T-cell (primary cell): Measurements from ENCODE around the gene ATP2C2. TPM values are rescaled to one million over a fixed set of nuclear protein-coding genes. Genes with fewer than 3 reads are reported as not detected.
"Not testable (repeated sequence)": the region's sequence is repeated elsewhere in the genome, so short reads cannot be mapped to it uniquely, and the experiment has no call there.

ENCODE experiments used
- ATAC-seq, 4 experiments: fragments of 200-7000 bp in 3 of 4; fragments of 150-1000 bp in 1 of 4; cut with Tn5 transposase; replicated peaks in 1 of 4; 1 replicate in 3 of 4; 2 replicates in 1 of 4; pipeline ENCODE4 v1.10.0; 2021; ENCODE audit warnings: moderate library complexity in 3 of 4, mild to moderate bottlenecking in 2 of 4, moderate number of reproducible peaks in 1 of 4
- CTCF ChIA-PET, 2 donors: fragments of 300-600 bp; sonication (Branson Sonifier 250); formaldehyde crosslinking; loops; one replicate each; lab custom pipeline; 2022; ENCODE audit warnings: antibody characterized with exemption in 2 of 2; lab: Charles Lee
- POLR2A ChIA-PET, 2 donors: fragments of 300-600 bp; sonication (Branson Sonifier 250); formaldehyde crosslinking; loops; one replicate each; lab custom pipeline; 2022; ENCODE audit warnings: antibody characterized with exemption in 2 of 2; lab: Charles Lee
- DNase-seq, 35 experiments: peaks; one replicate each; pipeline versions ENCODE4 v3.0.0 to v3.0.0-alpha.2; 2013 to 2023
- H3K27ac ChIP-seq: one replicate; pipeline ENCODE4 v1.5.1; 2013; ENCODE audit warnings: low read length
- H3K27me3 ChIP-seq, 2 experiments: replicated peaks in 1 of 2; 1 replicate in 1 of 2; 2 replicates in 1 of 2; pipeline versions ENCODE4 v1.6.1 to v1.7.0; 2013; ENCODE audit warnings: low read length in 1 of 2, mixed read lengths in 1 of 2; ENCODE audit not compliant: control insufficient read depth in 2 of 2, insufficient read depth in 2 of 2; ENCODE audit errors: extremely low read depth in 1 of 2
- H3K36me3 ChIP-seq, 2 donors: 1 replicate in 1 of 2; 2 replicates in 1 of 2; pipeline versions ENCODE4 v1.6.1 to v1.7.0; 2013; ENCODE audit warnings: low read length in 1 of 2; ENCODE audit not compliant: control insufficient read depth in 2 of 2, insufficient read depth in 1 of 2; ENCODE audit errors: extremely low read depth in 1 of 2
- H3K4me1 ChIP-seq, 2 experiments: 1 replicate in 1 of 2; 2 replicates in 1 of 2; pipeline versions ENCODE4 v1.6.1 to v1.7.0; 2013; ENCODE audit warnings: low read length in 2 of 2, mixed read lengths in 1 of 2; ENCODE audit not compliant: insufficient read depth in 2 of 2, control insufficient read depth in 1 of 2; ENCODE audit errors: extremely low read depth in 1 of 2
- H3K4me3 ChIP-seq, 2 donors: 1 replicate in 1 of 2; 2 replicates in 1 of 2; pipeline versions ENCODE4 v1.5.1 to v1.7.0; 2013; ENCODE audit warnings: mild to moderate bottlenecking in 2 of 2, low read length in 1 of 2, moderate library complexity in 1 of 2; ENCODE audit not compliant: control insufficient read depth in 1 of 2; ENCODE audit errors: extremely low read depth in 1 of 2
- H3K9me3 ChIP-seq: 2 replicates; pipeline ENCODE4 v1.7.0; 2013
- H3K27ac Mint-ChIP-seq, 2 donors: one replicate each; pipeline ENCODE4 v1.8.0; 2020 to 2021; ENCODE audit warnings: mild to moderate bottlenecking in 2 of 2, mixed read lengths in 2 of 2
- H3K27me3 Mint-ChIP-seq, 2 donors: one replicate each; pipeline ENCODE4 v1.8.0; 2021 to 2022; ENCODE audit warnings: mixed read lengths in 2 of 2
- H3K36me3 Mint-ChIP-seq: one replicate; pipeline ENCODE4 v1.8.0; 2021; ENCODE audit warnings: mixed read lengths
- H3K4me1 Mint-ChIP-seq, 3 donors: one replicate each; pipeline ENCODE4 v1.8.0; 2020 to 2022; ENCODE audit warnings: mixed read lengths in 3 of 3, mild to moderate bottlenecking in 1 of 3
- H3K4me3 Mint-ChIP-seq, 3 donors: one replicate each; pipeline ENCODE4 v1.8.0; 2020 to 2022; ENCODE audit warnings: mild to moderate bottlenecking in 3 of 3, mixed read lengths in 3 of 3, moderate library complexity in 3 of 3
- H3K9me3 Mint-ChIP-seq, 3 donors: one replicate each; pipeline ENCODE4 v1.8.0; 2020 to 2022; ENCODE audit warnings: mixed read lengths in 3 of 3
- WGBS: methylation state at CpG from one replicate; pipeline ENCODE4 v1.1.5; 2013; ENCODE audit warnings: missing lambda C conversion rate; ENCODE audit not compliant: insufficient coverage; 5-methylcytosine and 5-hydroxymethylcytosine counted together
- total RNA-seq, 35 experiments: library from RNA in 6 of 35; stranded (reverse) in 6 of 35; fragments of 120-200 nt in 1 of 35; gene quantifications; one replicate each; pipeline versions ENCODE4 v1.2.1 to v1.2.4 and lab custom pipeline; 2013 to 2026

ATP2C2 gene
- total RNA-seq, 5 donors from 2014 or later (not counting 1 experiment from before 2014, with no cell fraction given): not detected

DNA sequence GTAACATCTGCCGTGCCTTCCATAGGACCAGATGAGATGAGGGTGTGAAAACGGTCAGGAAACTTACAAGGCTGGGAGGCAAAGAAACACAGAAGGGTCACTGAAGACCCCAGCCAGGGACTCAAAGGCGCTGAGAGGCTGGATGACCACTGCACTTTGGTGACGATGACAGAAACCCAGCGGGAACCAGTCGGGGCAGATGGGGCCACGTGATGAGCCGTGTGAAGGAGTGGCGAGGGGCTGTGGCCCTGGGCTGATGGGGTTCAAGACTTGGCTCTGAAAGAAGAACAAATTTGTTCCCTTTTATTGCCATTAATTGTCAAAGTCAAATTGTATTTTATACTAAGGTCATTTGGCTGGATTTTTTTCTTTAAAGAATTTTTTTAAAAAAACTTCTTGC is 28.6 kb upstream of the ATP2C2 start:
- no peaks in the 10 kb centered on the region for H3K9me3 ChIP-seq
- Mint-ChIP-seq H3K9me3 (peaks cover 0 to 20% (median 11%) of the 10 kb centered on the region in 3 donors), H3K4me3 (no peak overlapping the region), H3K4me1 (no peaks in the 10 kb centered on the region), H3K36me3 (no peaks in the 10 kb centered on the region), H3K27ac (no peak overlapping the region), H3K27me3 (peaks cover 0 to 8% of the 10 kb centered on the region in 2 donors)
- 78% methylated on average over 8 of the region's 9 CpGs for WGBS
- no peak overlapping the region for H3K4me3 ChIP-seq
- DNase-seq (no peak), ATAC-seq (no peak)
- ChIA-PET CTCF (no interaction called here), POLR2A (no interaction called here)
- H3K27ac ChIP-seq: no peak overlapping the region
- no peaks in the 10 kb centered on the region for H3K4me1 ChIP-seq
- H3K27me3 ChIP-seq: peaks cover 0 to 13% of the 10 kb centered on the region in 2 experiments
- no peaks in the 10 kb centered on the region for H3K36me3 ChIP-seq

DNA sequence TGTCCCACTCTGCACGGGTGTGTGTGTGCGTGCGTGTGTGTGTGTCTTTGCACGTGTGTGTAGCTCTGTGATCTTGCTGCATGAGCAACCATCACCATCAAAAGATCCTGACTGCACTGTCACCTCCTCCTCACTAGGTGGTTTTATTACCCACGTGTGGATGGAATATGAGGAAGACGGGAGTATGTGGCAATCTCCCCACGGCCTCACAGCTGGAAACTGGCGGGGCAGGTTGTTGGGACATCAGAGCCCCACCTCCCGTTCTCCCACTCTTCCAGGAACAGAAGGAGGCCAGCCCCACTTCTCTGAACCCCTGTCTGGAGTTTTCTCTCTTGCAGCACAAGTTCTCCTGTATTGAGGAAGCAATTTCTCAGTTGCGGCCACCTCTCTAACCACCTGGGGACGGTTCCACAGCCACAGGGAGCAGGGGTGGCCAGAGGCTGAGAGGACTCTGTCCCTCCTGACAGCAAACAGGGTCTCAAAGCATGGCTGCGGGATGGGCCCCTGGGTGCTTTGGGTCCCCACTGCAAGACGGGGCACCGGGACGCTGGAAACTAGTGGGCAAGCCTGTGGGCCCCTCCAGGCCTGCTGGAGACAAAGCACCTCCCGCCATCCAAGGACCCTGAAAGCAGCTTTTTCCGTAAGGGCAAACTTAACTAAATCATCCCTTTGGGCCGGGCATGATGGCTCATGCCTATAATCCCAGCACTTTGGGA is 27.9 kb upstream of the ATP2C2 start:
- Mint-ChIP-seq H3K27me3 (peaks cover 0 to 8% of the 10 kb centered on the region in 2 donors), H3K4me1 (no peaks in the 10 kb centered on the region), H3K36me3 (no peaks in the 10 kb centered on the region), H3K27ac (no peak overlapping the region), H3K4me3 (no peak overlapping the region), H3K9me3 (peaks cover 0 to 13% (median 8%) of the 10 kb centered on the region in 3 donors)
- Histone ChIP-seq H3K4me1 (no peaks in the 10 kb centered on the region), H3K27ac (no peak overlapping the region), H3K4me3 (no peak overlapping the region), H3K27me3 (peaks cover 0 to 15% of the 10 kb centered on the region in 2 experiments), H3K36me3 (no peaks in the 10 kb centered on the region), H3K9me3 (no peaks in the 10 kb centered on the region)
- ChIA-PET POLR2A (no interaction called here), CTCF (no interaction called here)
- DNase-seq: no peak
- ATAC-seq: no peak
- whole genome bisulfite sequencing: 83% methylated on average over 5 of the region's 18 CpGs

DNA sequence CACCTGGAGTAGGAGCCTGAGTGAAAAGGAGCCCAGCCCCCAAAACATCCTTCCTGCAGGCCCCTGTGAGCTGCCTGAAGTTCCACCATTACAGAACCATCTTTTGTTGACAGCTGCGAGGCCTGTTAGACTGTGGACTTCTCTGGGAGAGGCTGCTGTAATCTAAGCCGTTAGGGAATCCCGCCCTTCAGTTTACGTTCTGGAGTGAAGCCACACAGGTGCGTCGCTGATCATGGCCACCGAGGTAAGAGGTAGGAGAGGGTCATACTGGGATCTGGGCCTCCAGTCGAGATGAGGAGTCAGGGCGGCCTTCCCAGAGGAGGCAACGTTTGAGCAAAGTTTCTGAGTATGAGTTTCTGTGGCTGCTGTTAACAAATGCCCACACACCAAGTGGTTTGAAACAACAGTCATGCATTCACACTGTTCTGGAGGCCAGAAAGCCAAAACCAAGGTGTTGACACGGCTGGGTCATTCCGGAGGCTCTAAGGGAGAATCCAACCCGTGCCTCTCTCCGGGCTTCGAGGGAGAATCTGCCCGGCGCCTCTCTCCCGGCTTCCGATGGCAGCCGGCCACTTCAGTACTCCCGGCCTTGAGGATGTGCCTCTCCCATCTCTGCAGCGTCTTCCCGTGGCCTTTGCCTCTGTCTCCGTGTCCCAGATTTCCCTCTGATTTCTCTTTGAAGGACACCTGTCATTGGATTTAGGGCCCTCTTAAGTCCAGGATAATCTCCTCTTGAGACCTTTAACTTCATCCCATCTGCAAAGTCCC is 26.6 kb upstream of the ATP2C2 start:
- Histone ChIP-seq H3K9me3 (no peaks in the 10 kb centered on the region), H3K4me1 (no peaks in the 10 kb centered on the region), H3K4me3 (no peak overlapping the region), H3K36me3 (no peaks in the 10 kb centered on the region), H3K27me3 (peaks cover 0 to 17% of the 10 kb centered on the region in 2 experiments), H3K27ac (no peak overlapping the region)
- 89% methylated on average over 20 of the region's 24 CpGs for WGBS
- H3K36me3 Mint-ChIP-seq: no peaks in the 10 kb centered on the region
- ChIA-PET CTCF (no interaction called here), POLR2A (no interaction called here)
- ATAC-seq (no peak), DNase-seq (no peak)
- H3K4me3 Mint-ChIP-seq: no peak overlapping the region
- H3K27ac Mint-ChIP-seq: no peak overlapping the region
- peaks cover 0 to 8% (median 7%) of the 10 kb centered on the region in 3 donors for H3K9me3 Mint-ChIP-seq
- H3K27me3 Mint-ChIP-seq: peaks cover 2 to 11% of the 10 kb centered on the region in 2 donors
- H3K4me1 Mint-ChIP-seq: no peaks in the 10 kb centered on the region

DNA sequence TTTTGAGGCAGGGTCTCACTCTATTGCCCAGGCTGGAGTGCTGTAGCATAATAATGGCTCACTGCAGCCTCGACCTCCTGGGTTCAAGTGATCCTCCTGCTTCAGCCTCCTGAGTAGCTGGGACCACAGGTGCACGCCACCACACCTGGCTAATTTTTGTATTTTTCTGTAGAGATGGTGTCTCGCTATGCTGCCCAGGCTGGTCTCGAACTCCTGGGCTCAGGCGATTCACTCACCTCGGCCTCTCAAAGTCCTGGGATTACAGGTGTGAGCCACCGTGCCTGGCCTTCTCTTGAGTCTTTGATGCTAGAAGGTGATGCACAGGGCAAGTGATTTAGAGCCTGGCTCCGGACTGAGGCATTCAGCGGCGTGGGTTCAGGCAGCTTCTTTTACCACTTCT is 24.5 kb upstream of the ATP2C2 start:
- H3K4me3 Mint-ChIP-seq, H3K36me3 ChIP-seq, H3K27ac ChIP-seq, ATAC-seq, H3K36me3 Mint-ChIP-seq, H3K27ac Mint-ChIP-seq, H3K9me3 ChIP-seq, DNase-seq, H3K4me1 ChIP-seq, H3K4me1 Mint-ChIP-seq, POLR2A ChIA-PET, CTCF ChIA-PET, H3K9me3 Mint-ChIP-seq, H3K4me3 ChIP-seq: not testable (repeated sequence)
- 65% methylated on average over 4 of the region's 10 CpGs for WGBS
- peaks cover 4 to 14% of the 10 kb centered on the region in 2 donors for H3K27me3 Mint-ChIP-seq
- H3K27me3 ChIP-seq: peaks cover 0 to 25% of the 10 kb centered on the region in 2 experiments

DNA sequence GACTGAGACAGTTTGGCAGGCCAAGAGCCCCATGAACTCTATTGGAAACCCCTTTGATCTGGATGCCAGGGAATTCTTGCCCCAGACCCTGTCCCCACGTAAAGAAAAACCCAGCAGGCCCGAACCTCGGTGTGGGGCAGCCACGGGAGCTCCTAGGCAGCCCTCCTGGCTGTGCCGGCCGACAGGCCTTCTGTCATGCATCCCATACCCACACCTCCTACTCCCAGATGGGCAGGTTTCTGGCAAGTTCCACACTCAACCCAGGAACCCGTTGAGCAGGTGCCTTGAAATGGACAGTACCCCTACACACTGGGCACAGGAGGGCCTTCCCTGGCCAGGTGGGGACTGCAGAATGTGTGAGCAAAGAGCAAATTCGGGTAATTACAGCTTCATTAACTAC is 23.6 kb upstream of the ATP2C2 start:
- H3K27ac Mint-ChIP-seq: no peak overlapping the region
- no peaks in the 10 kb centered on the region for H3K9me3 Mint-ChIP-seq
- H3K36me3 Mint-ChIP-seq: no peaks in the 10 kb centered on the region
- no peak for ATAC-seq
- peaks cover 0 to 18% of the 10 kb centered on the region in 2 experiments for H3K27me3 ChIP-seq
- H3K36me3 ChIP-seq: no peaks in the 10 kb centered on the region
- H3K4me3 ChIP-seq: no peak overlapping the region
- H3K4me1 ChIP-seq: no peaks in the 10 kb centered on the region
- H3K9me3 ChIP-seq: no peaks in the 10 kb centered on the region
- no peaks in the 10 kb centered on the region for H3K4me1 Mint-ChIP-seq
- no peak for DNase-seq
- H3K27ac ChIP-seq: no peak overlapping the region
- H3K27me3 Mint-ChIP-seq: peaks cover 4 to 13% of the 10 kb centered on the region in 2 donors
- POLR2A ChIA-PET: no interaction called here
- WGBS: 97% methylated on average over 6 of the region's 8 CpGs
- H3K4me3 Mint-ChIP-seq: no peak overlapping the region
- CTCF ChIA-PET: no interaction called here

DNA sequence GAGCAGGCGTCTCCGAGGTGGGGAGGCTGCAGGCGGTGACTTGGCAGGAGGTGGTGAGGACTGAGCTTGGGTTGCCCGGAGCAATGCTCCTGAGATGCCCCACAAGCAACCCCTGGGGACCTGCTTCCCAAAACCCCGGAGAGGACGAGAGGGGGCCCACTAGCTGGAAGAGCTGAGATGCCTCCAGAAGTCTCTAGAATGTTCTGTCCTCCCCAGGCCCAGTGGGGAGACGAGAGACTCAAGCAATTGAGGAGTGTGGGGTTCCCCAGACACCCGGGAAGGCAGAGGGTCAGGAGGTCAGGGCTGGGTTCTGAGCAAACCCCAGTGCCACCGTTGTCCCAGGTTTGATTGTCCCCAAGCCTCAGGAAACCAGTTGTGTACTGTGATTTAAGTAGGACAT is 21.2 kb upstream of the ATP2C2 start:
- ATAC-seq: no peak
- no peaks in the 10 kb centered on the region for H3K9me3 Mint-ChIP-seq
- CTCF ChIA-PET: no interaction called here

More for the DNA sequence above, 21.2 kb upstream of the ATP2C2 start:
- H3K4me1 ChIP-seq: no peaks in the 10 kb centered on the region
- no peak overlapping the region for H3K4me3 Mint-ChIP-seq
- H3K36me3 Mint-ChIP-seq: no peaks in the 10 kb centered on the region
- H3K9me3 ChIP-seq: no peaks in the 10 kb centered on the region
- no peak overlapping the region for H3K4me3 ChIP-seq
- H3K27me3 ChIP-seq: peaks cover 0 to 20% of the 10 kb centered on the region in 2 experiments
- POLR2A ChIA-PET: no interaction called here
- DNase-seq: no peak
- H3K27me3 Mint-ChIP-seq: peaks cover 7 to 12% of the 10 kb centered on the region in 2 donors
- H3K4me1 Mint-ChIP-seq: no peaks in the 10 kb centered on the region
- no peaks in the 10 kb centered on the region for H3K36me3 ChIP-seq
- H3K27ac ChIP-seq: no peak overlapping the region
- whole genome bisulfite sequencing: 65% methylated on average over 6 of the region's 9 CpGs
- H3K27ac Mint-ChIP-seq: no peak overlapping the region
